Measurements from ENCODE around the gene PHACTR1.

PHACTR1 gene

GRCh38 chr6:13044390-13044789 lies 327.8 kb downstream of the PHACTR1 start:
- no peak for DNase-seq

- no peak for DNase-seq
These were observed 328.3 kb downstream of the PHACTR1 start for GRCh38 chr6:13044896-13045295.

- DNase-seq = no peak
These were observed 329.1 kb downstream of the PHACTR1 start for GRCh38 chr6:13045676-13046075.

DNA sequence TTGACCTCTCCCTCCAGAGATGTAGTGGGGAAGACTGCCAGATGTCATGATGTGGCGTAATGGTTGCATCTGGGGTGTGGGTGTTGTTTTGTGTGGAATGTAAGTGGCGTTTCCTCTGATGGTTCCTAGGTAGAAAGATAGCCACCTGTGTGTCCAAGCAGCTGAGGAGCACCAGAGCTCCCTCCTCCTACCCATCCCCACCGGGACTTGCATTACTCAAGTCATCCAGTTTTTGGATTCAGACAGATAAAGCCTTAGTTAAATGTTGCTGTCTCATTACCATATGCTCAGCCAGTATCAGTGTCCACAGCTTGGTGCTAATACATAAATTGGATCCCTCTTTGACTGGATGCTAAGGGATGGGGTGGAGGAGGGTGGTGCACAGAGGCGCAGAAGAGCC lies 329.5 kb downstream of the PHACTR1 start:
- no peak for DNase-seq

DNA sequence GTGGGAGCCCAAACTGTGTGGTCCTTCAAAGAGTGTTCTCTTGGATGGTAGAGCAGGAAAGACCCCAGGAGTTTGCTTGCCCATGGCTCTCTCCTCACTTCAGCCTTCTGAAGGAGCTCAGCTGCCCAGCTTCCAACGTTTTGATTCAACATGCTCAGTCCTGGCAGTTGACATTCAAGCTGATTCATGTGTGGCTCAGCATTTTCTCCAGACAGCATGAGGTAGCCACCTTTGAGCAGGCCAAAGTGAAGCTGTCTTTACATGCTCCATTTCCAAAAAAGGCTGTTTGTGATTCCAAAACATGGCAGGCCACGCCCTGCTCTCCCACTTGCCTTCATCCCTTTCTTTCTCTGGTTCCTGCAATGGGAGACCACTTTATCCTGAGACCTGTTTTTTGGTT lies 331.5 kb downstream of the PHACTR1 start:
- no peak for DNase-seq

GRCh38 chr6:13049666-13050254 lies 333.2 kb downstream of the PHACTR1 start:
- DNase-seq = no peak

DNA sequence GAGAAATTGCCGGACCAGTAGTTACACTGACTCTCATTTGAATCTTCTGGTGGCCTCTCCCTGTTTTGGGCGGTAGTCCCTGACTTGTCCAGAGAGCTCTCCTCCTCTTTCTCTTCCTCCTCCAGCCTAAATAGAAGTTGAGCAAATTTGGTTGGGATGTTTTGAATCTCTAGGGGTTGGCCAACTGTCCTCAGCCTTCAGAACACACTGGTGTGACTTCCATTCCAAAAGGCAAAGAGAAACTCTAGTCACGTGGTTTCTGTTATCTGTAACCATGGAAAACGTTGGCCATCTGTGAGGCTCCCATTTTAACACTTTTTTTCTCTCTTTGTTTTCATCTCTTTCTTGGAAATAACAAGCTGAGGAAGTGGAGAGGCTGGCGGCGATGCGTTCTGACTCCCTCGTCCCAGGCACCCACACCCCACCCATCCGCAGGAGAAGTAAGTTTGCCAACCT lies 336.5 kb downstream of the PHACTR1 start:
- no peak for DNase-seq

- no peak for DNase-seq
These were observed 341.5 kb downstream of the PHACTR1 start for GRCh38 chr6:13058051-13058450.

GRCh38 chr6:13059026-13059425 lies 342.5 kb downstream of the PHACTR1 start:
- DNase-seq = no peak

GRCh38 chr6:13063300-13063918 lies 346.8 kb downstream of the PHACTR1 start:
- DNase-seq = no peak

GRCh38 chr6:13065581-13065980 lies 349.0 kb downstream of the PHACTR1 start:
- DNase-seq = no peak

GRCh38 chr6:13066050-13066449 lies 349.5 kb downstream of the PHACTR1 start:
- DNase-seq = no peak

GRCh38 chr6:13066820-13067219 lies 350.3 kb downstream of the PHACTR1 start:
- no peak for DNase-seq

GRCh38 chr6:13068586-13069210 lies 352.1 kb downstream of the PHACTR1 start:
- DNase-seq = no peak

- no peak for DNase-seq
These were observed 355.2 kb downstream of the PHACTR1 start for GRCh38 chr6:13071550-13072345.

- DNase-seq = no peak
These were observed 356.2 kb downstream of the PHACTR1 start for GRCh38 chr6:13072686-13073347.

DNA sequence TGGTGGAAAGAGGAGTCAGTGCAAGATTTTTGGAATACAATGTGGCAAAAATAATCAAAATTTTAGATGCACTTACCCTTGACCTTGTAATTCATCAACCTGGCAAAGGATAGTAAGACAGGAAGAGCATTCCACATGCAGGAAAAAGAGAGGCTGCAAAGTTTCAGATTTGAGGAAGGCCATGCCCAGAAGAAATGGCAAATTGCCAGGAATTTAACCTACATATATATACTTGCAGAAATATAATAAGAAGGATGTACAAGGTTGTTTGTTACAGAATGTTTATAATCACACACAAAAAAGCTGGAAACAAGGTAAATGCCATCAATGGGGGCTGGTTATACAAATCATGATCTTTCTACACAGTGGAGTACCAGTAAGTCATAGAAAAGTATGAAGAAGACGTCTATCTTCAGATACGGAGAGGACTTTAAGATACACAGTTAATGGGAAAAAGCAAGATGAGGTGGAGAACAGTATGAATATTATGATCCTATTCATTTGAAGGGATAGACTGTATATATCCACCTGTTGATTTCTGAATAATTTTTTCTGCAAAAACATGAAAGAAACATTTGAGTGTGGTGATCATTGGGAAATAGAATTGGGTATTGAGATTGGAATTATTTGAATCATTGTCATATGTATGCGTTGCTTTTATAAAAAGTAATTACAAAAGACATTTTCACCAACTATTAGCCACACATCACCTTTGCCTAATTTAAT lies 358.0 kb downstream of the PHACTR1 start:
- DNase-seq = no peak

DNA sequence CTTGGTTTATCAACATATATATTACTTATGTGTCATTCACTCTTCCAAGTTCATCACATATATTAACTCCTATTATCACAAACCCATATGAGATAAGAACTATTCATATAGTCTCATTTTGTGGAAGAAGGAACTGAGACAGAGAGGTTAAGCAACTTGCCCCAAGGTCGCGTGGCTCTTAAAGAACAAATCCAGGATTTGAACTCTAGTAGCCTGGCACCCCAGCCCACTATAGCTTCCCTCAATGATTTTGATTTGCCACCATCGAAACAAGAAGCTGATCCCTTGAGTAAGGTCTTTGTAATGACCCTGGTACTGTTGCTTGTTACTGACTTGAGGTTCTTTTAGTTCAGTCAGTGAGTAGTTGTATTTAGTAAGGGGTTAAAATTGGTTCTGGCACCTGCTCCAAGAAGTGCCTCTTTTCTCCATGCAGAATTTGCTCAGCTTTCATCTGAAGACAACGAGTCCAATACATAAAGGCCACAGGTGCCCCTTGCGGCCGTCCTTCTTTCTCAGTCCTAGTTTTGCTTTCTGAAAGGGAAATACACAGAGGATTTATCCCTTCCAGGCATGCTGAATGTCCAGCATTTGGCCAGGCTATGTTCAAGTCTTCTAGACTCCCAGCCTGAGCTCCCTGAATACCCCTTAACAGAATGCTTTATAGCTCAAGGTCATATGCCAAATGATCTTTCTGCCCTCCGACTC lies 358.7 kb downstream of the PHACTR1 start:
- DNase-seq = no peak

GRCh38 chr6:13076575-13076974 lies 360.0 kb downstream of the PHACTR1 start:
- no peak for DNase-seq

DNA sequence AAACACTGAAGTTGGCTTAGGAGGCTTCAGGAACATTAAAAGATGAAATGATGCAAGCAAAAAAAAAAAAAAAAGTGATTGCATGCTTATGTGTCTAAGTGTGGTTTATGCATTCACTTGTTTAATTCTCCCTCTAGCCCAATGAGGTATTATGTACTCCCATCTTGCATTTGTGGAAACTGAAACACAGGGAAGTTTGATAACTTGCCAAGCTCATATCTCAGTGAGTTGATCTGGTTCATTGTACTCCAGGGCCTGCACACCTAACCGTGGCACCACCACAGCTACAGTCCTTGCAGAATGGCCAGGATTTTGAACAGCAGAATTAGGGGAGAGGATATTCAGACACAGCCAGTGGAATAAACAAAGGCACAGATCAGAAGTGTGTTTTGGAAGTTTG lies 360.6 kb downstream of the PHACTR1 start:
- DNase-seq = no peak

GRCh38 chr6:13079096-13079723 lies 362.6 kb downstream of the PHACTR1 start:
- DNase-seq = no peak

Measured in NCI-H187 treated with DMSO at 0.1 percent for 48 hours (cell line).